ENCODE results near the gene ZDHHC9. TPM values are rescaled to one million over a fixed set of nuclear protein-coding genes. Genes with fewer than 3 reads are reported as not detected.

ZDHHC9 gene
- total and polyA plus RNA-seq, 9 of the 15 experiments (the other 6 are each of a cell fraction or from before 2014, with no cell fraction given), result 6.8 to 22.4 (median 9.1) TPM

DNA sequence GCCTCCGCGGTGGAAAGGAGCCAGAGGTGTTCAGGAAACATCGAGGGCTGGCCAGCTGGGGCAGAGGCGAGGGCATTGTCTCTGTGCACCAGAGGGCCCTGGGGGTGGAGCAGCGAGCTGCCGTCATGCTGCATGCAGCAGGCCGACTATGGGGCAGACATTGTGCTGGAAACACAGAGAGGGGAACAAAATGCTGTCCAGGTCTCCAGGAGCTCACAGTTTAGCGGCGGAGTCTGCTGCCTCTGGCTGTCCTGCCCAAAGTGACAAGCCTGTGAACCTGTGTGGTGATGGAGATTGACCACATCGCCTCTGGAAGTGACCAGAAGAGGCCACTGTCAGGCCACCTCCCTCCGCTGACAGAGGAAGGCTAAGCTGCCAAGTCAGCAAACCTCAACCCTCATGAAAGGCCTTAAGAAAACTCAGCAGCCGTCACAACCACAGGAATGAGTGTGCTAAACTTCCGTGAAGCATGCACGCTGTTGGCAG lies 84.1 kb downstream of the ZDHHC9 start (continued):
- TF ChIP-seq CTBP1 (IDR thresholded peaks at IDR 0.05; ENCODE audit: borderline replicate concordance) (peak; percentile 39), RAD21 (CRISPR knock-in tag; conservative IDR thresholded peaks at IDR 0.05 in 1 of 2, IDR thresholded peaks at IDR 0.05 in 1 of 2) (peak; percentile 61; a peak in 3 of 4 replicates), KDM2B (CRISPR knock-in tag; IDR thresholded peaks at IDR 0.05) (no peak), HNRNPH1 (optimal IDR thresholded peaks at IDR 0.05; ENCODE audit: low read depth, low read length) (no peak), NFRKB (IDR thresholded peaks at IDR 0.05; ENCODE audit: low read depth) (no peak), FOXP1 (CRISPR knock-in tag; IDR thresholded peaks at IDR 0.05) (no peak), YBX1 (IDR thresholded peaks at IDR 0.05) (no peak), ZNF121 (CRISPR knock-in tag; conservative IDR thresholded peaks at IDR 0.05) (no peak), RFX5 (IDR thresholded peaks at IDR 0.05; ENCODE audit: low read depth, low read length) (no peak), MYC (IDR thresholded peaks at IDR 0.05; ENCODE audit: low read depth, low read length) (no peak; the same call in 1 of the 2 replicates), MYC (CRISPR knock-in tag; IDR thresholded peaks at IDR 0.05; ENCODE audit: borderline replicate concordance, low read depth) (no peak), CEBPG (CRISPR knock-in tag; IDR thresholded peaks at IDR 0.05) (no peak), CEBPG (tag; conservative IDR thresholded peaks at IDR 0.05 in 1 of 2, IDR thresholded peaks at IDR 0.05 in 1 of 2) (no peak)
- TF ChIP-seq, protein P1, sequence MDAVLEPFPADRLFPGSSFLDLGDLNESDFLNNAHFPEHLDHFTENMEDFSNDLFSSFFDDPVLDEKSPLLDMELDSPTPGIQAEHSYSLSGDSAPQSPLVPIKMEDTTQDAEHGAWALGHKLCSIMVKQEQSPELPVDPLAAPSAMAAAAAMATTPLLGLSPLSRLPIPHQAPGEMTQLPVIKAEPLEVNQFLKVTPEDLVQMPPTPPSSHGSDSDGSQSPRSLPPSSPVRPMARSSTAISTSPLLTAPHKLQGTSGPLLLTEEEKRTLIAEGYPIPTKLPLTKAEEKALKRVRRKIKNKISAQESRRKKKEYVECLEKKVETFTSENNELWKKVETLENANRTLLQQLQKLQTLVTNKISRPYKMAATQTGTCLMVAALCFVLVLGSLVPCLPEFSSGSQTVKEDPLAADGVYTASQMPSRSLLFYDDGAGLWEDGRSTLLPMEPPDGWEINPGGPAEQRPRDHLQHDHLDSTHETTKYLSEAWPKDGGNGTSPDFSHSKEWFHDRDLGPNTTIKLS (IDR thresholded peaks at IDR 0.05; ENCODE audit: borderline replicate concordance, low read depth), result peak; percentile 33; the same call in 1 of the 2 replicates
- TF ChIP-seq, protein P2, sequence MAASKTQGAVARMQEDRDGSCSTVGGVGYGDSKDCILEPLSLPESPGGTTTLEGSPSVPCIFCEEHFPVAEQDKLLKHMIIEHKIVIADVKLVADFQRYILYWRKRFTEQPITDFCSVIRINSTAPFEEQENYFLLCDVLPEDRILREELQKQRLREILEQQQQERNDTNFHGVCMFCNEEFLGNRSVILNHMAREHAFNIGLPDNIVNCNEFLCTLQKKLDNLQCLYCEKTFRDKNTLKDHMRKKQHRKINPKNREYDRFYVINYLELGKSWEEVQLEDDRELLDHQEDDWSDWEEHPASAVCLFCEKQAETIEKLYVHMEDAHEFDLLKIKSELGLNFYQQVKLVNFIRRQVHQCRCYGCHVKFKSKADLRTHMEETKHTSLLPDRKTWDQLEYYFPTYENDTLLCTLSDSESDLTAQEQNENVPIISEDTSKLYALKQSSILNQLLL (CRISPR knock-in tag; IDR thresholded peaks at IDR 0.05; ENCODE audit: borderline replicate concordance), result no peak
- TF ChIP-seq, protein P3, sequence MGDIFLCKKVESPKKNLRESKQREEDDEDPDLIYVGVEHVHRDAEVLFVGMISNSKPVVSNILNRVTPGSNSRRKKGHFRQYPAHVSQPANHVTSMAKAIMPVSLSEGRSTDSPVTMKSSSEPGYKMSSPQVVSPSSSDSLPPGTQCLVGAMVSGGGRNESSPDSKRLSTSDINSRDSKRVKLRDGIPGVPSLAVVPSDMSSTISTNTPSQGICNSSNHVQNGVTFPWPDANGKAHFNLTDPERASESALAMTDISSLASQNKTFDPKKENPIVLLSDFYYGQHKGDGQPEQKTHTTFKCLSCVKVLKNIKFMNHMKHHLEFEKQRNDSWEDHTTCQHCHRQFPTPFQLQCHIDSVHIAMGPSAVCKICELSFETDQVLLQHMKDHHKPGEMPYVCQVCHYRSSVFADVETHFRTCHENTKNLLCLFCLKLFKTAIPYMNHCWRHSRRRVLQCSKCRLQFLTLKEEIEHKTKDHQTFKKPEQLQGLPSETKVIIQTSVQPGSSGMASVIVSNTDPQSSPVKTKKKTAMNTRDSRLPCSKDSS (IDR thresholded peaks at IDR 0.05; ENCODE audit: low read depth, partially characterized antibody), result no peak

All from K562 (cell line).